OCI-LY3 (cell line): ENCODE measurements around the gene LAMC3.
A peak's percentile ranks its signal among the peaks of the same experiment; 100 is the strongest.

Experiments
- H2AFZ ChIP-seq: fragments of 200-600, 300-600 bp; shearing (Covaris generic); 2 replicates; pipeline ENCODE4 v1.6.0; 2014; ENCODE audit warnings: antibody characterized with exemption, low read depth, low read length
- H3K27ac ChIP-seq: fragments of 200-600, 300-600 bp; sonication (generic); 2 replicates; pipeline ENCODE4 v1.5.1; 2014; ENCODE audit warnings: mild to moderate bottlenecking, low read length, moderate library complexity, mixed read lengths
- H3K27me3 ChIP-seq: fragments of 200-600, 300-600 bp; sonication (generic); 2 replicates; pipeline ENCODE4 v1.6.1; 2014; ENCODE audit warnings: low read depth, low read length, mixed read lengths
- H3K36me3 ChIP-seq: fragments of 200-600, 300-600 bp; sonication (generic); replicated peaks from 2 replicates; pipeline ENCODE3; 2014; ENCODE audit warnings: low read depth, low read length, mixed read lengths
- H3K4me1 ChIP-seq: fragments of 300-600, 200-600 bp; sonication (generic); 2 replicates; pipeline ENCODE4 v1.6.1; 2014; ENCODE audit warnings: low read length, mixed read lengths
- H3K4me2 ChIP-seq: fragments of 200-600, 300-600 bp; sonication (generic); 2 replicates; pipeline ENCODE4 v1.6.1; 2014; ENCODE audit warnings: low read length, mixed read lengths
- H3K4me3 ChIP-seq: fragments of 300-600, 200-600 bp; sonication (generic); 2 replicates; pipeline ENCODE4 v1.5.1; 2014; ENCODE audit warnings: antibody characterized with exemption, mild to moderate bottlenecking, low read length, moderate library complexity
- H3K79me2 ChIP-seq: fragments of 300-600, 200-600 bp; shearing (Covaris generic); 2 replicates; pipeline ENCODE4 v1.6.1; 2014; ENCODE audit warnings: mild to moderate bottlenecking, low read length, mixed read lengths
- H3K9ac ChIP-seq: fragments of 300-600, 200-600 bp; shearing (Covaris generic); 2 replicates; pipeline ENCODE4 v1.6.0; 2014; ENCODE audit warnings: mild to moderate bottlenecking, low read length, moderate library complexity
- H3K9me3 ChIP-seq: fragments of 200-600, 300-600 bp; shearing (Covaris generic); 2 replicates; pipeline ENCODE4 v1.6.1; 2014; ENCODE audit warnings: low read length, mixed read lengths; ENCODE audit not compliant: insufficient read depth
- H4K20me1 ChIP-seq: fragments of 200-600, 300-600 bp; sonication (generic); 2 replicates; pipeline ENCODE4 v1.6.1; 2016; ENCODE audit warnings: low read length, mixed read lengths; ENCODE audit not compliant: insufficient read depth
- EZH2phosphoT487 ChIP-seq: fragments of 200-600 bp; shearing (Covaris generic); IDR thresholded peaks from 2 replicates; pipeline ENCODE4 v1.6.1; 2018; ENCODE audit warnings: antibody characterized with exemption, mixed run types, low read depth
- TF ChIP-seq, protein P1 (sequence below): fragments of 200-600, 300-600 bp; sonication (generic); IDR thresholded peaks from 2 replicates; pipeline ENCODE4 v1.5.1; 2014; ENCODE audit warnings: antibody characterized with exemption, low read length, low read depth

LAMC3 gene

DNA sequence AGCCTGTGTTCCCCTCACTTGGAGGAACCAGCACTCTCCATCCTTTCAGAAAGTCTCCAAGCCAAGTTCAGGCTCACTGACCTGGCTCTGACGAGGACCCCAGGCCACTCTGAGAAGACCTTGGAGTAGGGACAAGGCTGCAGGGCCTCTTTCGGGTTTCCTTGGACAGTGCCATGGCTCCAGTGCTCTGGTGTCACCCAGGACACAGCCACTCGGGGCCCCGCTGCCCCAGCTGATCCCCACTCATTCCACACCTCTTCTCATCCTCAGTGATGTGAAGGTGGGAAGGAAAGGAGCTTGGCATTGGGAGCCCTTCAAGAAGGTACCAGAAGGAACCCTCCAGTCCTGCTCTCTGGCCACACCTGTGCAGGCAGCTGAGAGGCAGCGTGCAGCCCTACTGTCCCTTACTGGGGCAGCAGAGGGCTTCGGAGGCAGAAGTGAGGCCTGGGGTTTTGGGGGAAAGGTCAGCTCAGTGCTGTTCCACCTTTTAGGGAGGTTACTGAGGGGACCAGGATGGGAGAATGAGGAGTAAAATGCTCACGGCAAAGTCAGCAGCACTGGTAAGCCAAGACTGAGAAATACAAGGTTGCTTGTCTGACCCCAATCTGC lies 111.8 kb downstream of the LAMC3 start:
- Histone ChIP-seq H3K4me2 (no peak overlapping the region), H2AFZ (no peak overlapping the region), H3K4me1 (0 out of 2 replicates have a peak, but pooled peaks cover 2% of the 10 kb centered on the region), H3K36me3 (no peaks in the 10 kb centered on the region), H4K20me1 (no peaks in the 10 kb centered on the region), H3K27me3 (0 out of 2 replicates have a peak, but pooled peaks cover 14% of the 10 kb centered on the region), H3K4me3 (no peak overlapping the region), H3K27ac (no peak overlapping the region), H3K9me3 (no peaks in the 10 kb centered on the region), H3K79me2 (peaks cover 10% of the 10 kb centered on the region), H3K9ac (no peak overlapping the region)
- TF ChIP-seq EZH2phosphoT487 = no peak
- TF ChIP-seq, protein P1, sequence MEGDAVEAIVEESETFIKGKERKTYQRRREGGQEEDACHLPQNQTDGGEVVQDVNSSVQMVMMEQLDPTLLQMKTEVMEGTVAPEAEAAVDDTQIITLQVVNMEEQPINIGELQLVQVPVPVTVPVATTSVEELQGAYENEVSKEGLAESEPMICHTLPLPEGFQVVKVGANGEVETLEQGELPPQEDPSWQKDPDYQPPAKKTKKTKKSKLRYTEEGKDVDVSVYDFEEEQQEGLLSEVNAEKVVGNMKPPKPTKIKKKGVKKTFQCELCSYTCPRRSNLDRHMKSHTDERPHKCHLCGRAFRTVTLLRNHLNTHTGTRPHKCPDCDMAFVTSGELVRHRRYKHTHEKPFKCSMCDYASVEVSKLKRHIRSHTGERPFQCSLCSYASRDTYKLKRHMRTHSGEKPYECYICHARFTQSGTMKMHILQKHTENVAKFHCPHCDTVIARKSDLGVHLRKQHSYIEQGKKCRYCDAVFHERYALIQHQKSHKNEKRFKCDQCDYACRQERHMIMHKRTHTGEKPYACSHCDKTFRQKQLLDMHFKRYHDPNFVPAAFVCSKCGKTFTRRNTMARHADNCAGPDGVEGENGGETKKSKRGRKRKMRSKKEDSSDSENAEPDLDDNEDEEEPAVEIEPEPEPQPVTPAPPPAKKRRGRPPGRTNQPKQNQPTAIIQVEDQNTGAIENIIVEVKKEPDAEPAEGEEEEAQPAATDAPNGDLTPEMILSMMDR = no peak

GRCh38 chr9:131121346-131121745 lies 112.4 kb downstream of the LAMC3 start:
- H4K20me1 ChIP-seq = no peaks in the 10 kb centered on the region
- no peaks in the 10 kb centered on the region for H3K9me3 ChIP-seq
- H3K4me2 ChIP-seq = no peak overlapping the region
- H3K79me2 ChIP-seq = peaks cover 16% of the 10 kb centered on the region
- no peak overlapping the region for H3K27ac ChIP-seq
- H3K9ac ChIP-seq = no peak overlapping the region
- H2AFZ ChIP-seq = no peak overlapping the region
- H3K36me3 ChIP-seq = no peaks in the 10 kb centered on the region
- H3K4me1 ChIP-seq = peaks cover 4% of the 10 kb centered on the region
- no peak for TF ChIP-seq EZH2phosphoT487
- 0 out of 2 replicates have a peak, but pooled peaks cover 14% of the 10 kb centered on the region for H3K27me3 ChIP-seq
- no peak overlapping the region for H3K4me3 ChIP-seq

DNA sequence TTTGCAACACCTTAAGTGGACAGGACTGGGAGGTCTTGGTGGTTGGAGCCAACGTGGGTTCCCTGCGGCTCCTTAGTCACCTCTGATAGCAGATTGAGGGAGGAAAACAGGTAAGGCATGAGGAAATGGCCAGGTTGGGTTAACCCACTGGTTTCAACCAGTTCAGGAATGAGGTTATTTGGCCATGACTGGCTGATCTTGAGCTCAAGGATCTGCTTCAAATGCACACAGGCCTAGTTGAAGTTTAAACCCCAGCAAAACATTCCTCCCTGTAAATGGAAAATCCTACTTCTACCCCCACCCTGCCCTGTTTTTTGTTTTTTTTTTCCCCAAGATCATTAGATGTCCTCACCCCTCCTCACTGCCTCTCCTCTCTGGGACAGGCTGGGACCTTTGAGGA lies 113.2 kb downstream of the LAMC3 start:
- no peaks in the 10 kb centered on the region for H4K20me1 ChIP-seq
- no peak overlapping the region for H3K9ac ChIP-seq
- H3K27me3 ChIP-seq = 0 out of 2 replicates have a peak, but pooled peaks cover 7% of the 10 kb centered on the region
- H3K9me3 ChIP-seq = no peaks in the 10 kb centered on the region
- H3K4me2 ChIP-seq = no peak overlapping the region
- no peak overlapping the region for H3K4me3 ChIP-seq
- H3K4me1 ChIP-seq = peaks cover 10% of the 10 kb centered on the region
- H2AFZ ChIP-seq = no peak overlapping the region
- H3K27ac ChIP-seq = no peak overlapping the region
- TF ChIP-seq, protein P1 = no peak
- no peak for TF ChIP-seq EZH2phosphoT487
- H3K36me3 ChIP-seq = no peaks in the 10 kb centered on the region
- H3K79me2 ChIP-seq = peaks cover 25% of the 10 kb centered on the region

DNA sequence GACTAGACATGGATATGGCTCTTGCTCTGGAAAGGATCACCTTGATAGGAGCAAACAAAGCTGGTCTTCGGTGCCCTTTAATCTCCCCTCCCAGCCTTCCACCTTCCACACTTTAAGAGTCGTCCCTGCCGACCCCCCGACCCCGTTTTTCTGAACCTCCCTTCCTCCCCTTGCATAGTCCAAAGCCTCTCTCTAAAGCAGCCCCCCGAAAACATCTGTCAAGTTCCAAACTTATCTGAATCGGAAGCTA lies 116.0 kb downstream of the LAMC3 start:
- TF ChIP-seq, protein P1 = no peak
- TF ChIP-seq EZH2phosphoT487 = no peak
- no peaks in the 10 kb centered on the region for H3K27me3 ChIP-seq
- H3K9ac ChIP-seq = peak overlapping the region; percentile 100
- peak overlapping the region; percentile 92 for H3K4me3 ChIP-seq
- H4K20me1 ChIP-seq = no peaks in the 10 kb centered on the region
- peaks cover 32% of the 10 kb centered on the region for H3K79me2 ChIP-seq
- peaks cover 10% of the 10 kb centered on the region for H3K4me1 ChIP-seq
- peaks cover 24% of the 10 kb centered on the region for H3K36me3 ChIP-seq
- peak overlapping the region; percentile 86 for H3K4me2 ChIP-seq
- no peaks in the 10 kb centered on the region for H3K9me3 ChIP-seq
- peak overlapping the region; percentile 57; the same call in 1 of the 2 replicates for H2AFZ ChIP-seq
- peak overlapping the region; percentile 70 for H3K27ac ChIP-seq
